VCaP (cell line): Measurements from ENCODE around the gene SELENON.

Experiments used
- H3K27ac ChIP-seq: fragments of 450-650 bp; 2 replicates; pipeline ENCODE4 v1.5.1; 2017
- CTCF ChIP-seq: fragments of 450-650 bp; conservative IDR thresholded peaks from 2 replicates; pipeline ENCODE4 v1.5.1; 2017; ENCODE audit warnings: mild to moderate bottlenecking, moderate library complexity

SELENON gene

GRCh38 chr1:25772164-25772563 is 27.8 kb upstream of the SELENON start:
- TF ChIP-seq CTCF, result no peak
- H3K27ac ChIP-seq, result peak overlapping the region; percentile 93

- TF ChIP-seq CTCF, result no peak
- peak overlapping the region; percentile 93 for H3K27ac ChIP-seq
Observed at GRCh38 chr1:25772692-25773245, 27.2 kb upstream of the SELENON start.

GRCh38 chr1:25773441-25774125 is 26.4 kb upstream of the SELENON start:
- no peak for TF ChIP-seq CTCF
- H3K27ac ChIP-seq, result peak overlapping the region; percentile 93

- H3K27ac ChIP-seq, result peak overlapping the region; percentile 93
Observed at GRCh38 chr1:25774206-25774803, 25.7 kb upstream of the SELENON start.

GRCh38 chr1:25774921-25775771 is 24.8 kb upstream of the SELENON start:
- TF ChIP-seq CTCF, result no peak
- peak overlapping the region; percentile 93 for H3K27ac ChIP-seq

More at GRCh38 chr1:25774206-25774803, 25.7 kb upstream of the SELENON start:
- no peak for TF ChIP-seq CTCF

GRCh38 chr1:25779388-25779787 is 20.6 kb upstream of the SELENON start:
- peak overlapping the region; percentile 90 for H3K27ac ChIP-seq
- no peak for TF ChIP-seq CTCF

GRCh38 chr1:25779894-25780293 is 20.1 kb upstream of the SELENON start:
- H3K27ac ChIP-seq, result peak overlapping the region; percentile 90
- no peak for TF ChIP-seq CTCF
